MM.1S (cell line): ENCODE measurements around the gene ITGB2.

Experiments
- DNase-seq: peaks from one replicate; pipeline ENCODE4 v3.0.0-alpha.2; 2015
- H2AFZ ChIP-seq: fragments of 300-600 bp; sonication (generic); 2 replicates; pipeline ENCODE4 v1.6.0; 2016; ENCODE audit warnings: antibody characterized with exemption, low read length
- H3F3A ChIP-seq: fragments of 300-600 bp; sonication (generic); 2 replicates; pipeline ENCODE4 v1.6.1; 2016; ENCODE audit warnings: mild to moderate bottlenecking, antibody characterized with exemption, low read length, moderate library complexity, mixed read lengths; ENCODE audit not compliant: insufficient read depth
- H3K27ac ChIP-seq: fragments of 300-600 bp; sonication (generic); 2 replicates; pipeline ENCODE4 v1.5.1; 2016; ENCODE audit warnings: mild to moderate bottlenecking, low read length
- H3K27me3 ChIP-seq: fragments of 300-600 bp; sonication (generic); replicated peaks from 2 replicates; pipeline ENCODE4 v1.6.0; 2016; ENCODE audit warnings: low read length; ENCODE audit not compliant: insufficient read depth
- H3K36me3 ChIP-seq: fragments of 300-600 bp; sonication (generic); replicated peaks from 2 replicates; pipeline ENCODE4 v1.6.1; 2016; ENCODE audit warnings: mild to moderate bottlenecking, low read length, mixed read lengths; ENCODE audit not compliant: insufficient read depth
- H3K4me1 ChIP-seq: fragments of 300-600 bp; sonication (generic); 2 replicates; pipeline ENCODE4 v1.6.1; 2016; ENCODE audit warnings: low read length, mixed read lengths
- H3K4me2 ChIP-seq: fragments of 300-600 bp; sonication (generic); 2 replicates; pipeline ENCODE4 v1.6.0; 2016; ENCODE audit warnings: low read depth, low read length
- H3K4me3 ChIP-seq: fragments of 300-600 bp; sonication (generic); 2 replicates; pipeline ENCODE4 v1.5.1; 2016; ENCODE audit warnings: low read length, mixed read lengths
- H3K79me2 ChIP-seq: fragments of 300-600 bp; sonication (generic); 2 replicates; pipeline ENCODE4 v1.6.1; 2016; ENCODE audit warnings: mixed run types, low read length, mixed read lengths
- H3K9ac ChIP-seq: fragments of 300-600 bp; sonication (generic); 2 replicates; pipeline ENCODE4 v1.6.1; 2016; ENCODE audit warnings: low read length, mixed read lengths
- H3K9me2 ChIP-seq: fragments of 300-600 bp; sonication (generic); replicated peaks from 2 replicates; pipeline ENCODE4 v1.6.1; 2016; ENCODE audit warnings: mild to moderate bottlenecking, low read length, mixed read lengths; ENCODE audit not compliant: insufficient read depth
- H3K9me3 ChIP-seq: fragments of 300-600 bp; sonication (generic); replicated peaks from 2 replicates; pipeline ENCODE4 v1.6.1; 2016; ENCODE audit warnings: mild to moderate bottlenecking, low read length, mixed read lengths; ENCODE audit not compliant: insufficient read depth
- H4K20me1 ChIP-seq: fragments of 300-600 bp; sonication (generic); 2 replicates; pipeline ENCODE4 v1.6.1; 2016; ENCODE audit warnings: mild to moderate bottlenecking, low read length, moderate library complexity, mixed read lengths; ENCODE audit not compliant: insufficient read depth
- CTCF ChIP-seq: fragments of 300-600 bp; sonication (generic); IDR thresholded peaks from 2 replicates; pipeline ENCODE4 v1.5.1; 2016; ENCODE audit warnings: antibody characterized with exemption, low read length, mixed read lengths
- EZH2 ChIP-seq: fragments of 300-600 bp; sonication (generic); optimal IDR thresholded peaks from 2 replicates; pipeline ENCODE3; 2017; ENCODE audit warnings: low read depth, mild to moderate bottlenecking, antibody characterized with exemption, low read length, mixed read lengths
- EZH2phosphoT487 ChIP-seq: fragments of 300-600 bp; sonication (generic); IDR thresholded peaks from 2 replicates; pipeline ENCODE4 v1.6.1; 2018; ENCODE audit warnings: antibody characterized with exemption, low read length

ITGB2 gene

GRCh38 chr21:44949161-44949778 lies 28.6 kb upstream of the ITGB2 start:
- no peak for TF ChIP-seq EZH2phosphoT487
- TF ChIP-seq EZH2 = no peak
- no peak for TF ChIP-seq CTCF
- Histone ChIP-seq H3F3A (no peaks in the 10 kb centered on the region), H3K4me3 (no peak overlapping the region), H3K9me3 (no peaks in the 10 kb centered on the region), H3K27ac (no peak overlapping the region), H2AFZ (no peak overlapping the region), H3K9ac (no peak overlapping the region), H3K79me2 (peaks cover 80% of the 10 kb centered on the region), H3K9me2 (no peaks in the 10 kb centered on the region), H3K36me3 (no peaks in the 10 kb centered on the region), H3K4me1 (no peaks in the 10 kb centered on the region), H3K27me3 (no peaks in the 10 kb centered on the region), H4K20me1 (peaks cover 10% of the 10 kb centered on the region), H3K4me2 (no peak overlapping the region)
- DNase-seq = no peak

GRCh38 chr21:44948426-44949120 lies 27.9 kb upstream of the ITGB2 start:
- Histone ChIP-seq H3K9ac (no peak overlapping the region), H3K27me3 (no peaks in the 10 kb centered on the region), H3K36me3 (0 out of 2 replicates have a peak, but pooled peaks cover 5% of the 10 kb centered on the region), H3K4me1 (no peaks in the 10 kb centered on the region), H3F3A (no peaks in the 10 kb centered on the region), H3K9me3 (no peaks in the 10 kb centered on the region), H3K9me2 (no peaks in the 10 kb centered on the region), H3K4me3 (no peak overlapping the region), H3K79me2 (peaks cover 80% of the 10 kb centered on the region), H3K4me2 (no peak overlapping the region), H2AFZ (no peak overlapping the region), H3K27ac (no peak overlapping the region), H4K20me1 (peaks cover 10% of the 10 kb centered on the region)
- DNase-seq = no peak
- TF ChIP-seq EZH2 (no peak), EZH2phosphoT487 (no peak), CTCF (no peak)

GRCh38 chr21:44947930-44948331 lies 27.2 kb upstream of the ITGB2 start:
- H3K4me3 ChIP-seq = no peak overlapping the region
- TF ChIP-seq CTCF = no peak
- TF ChIP-seq EZH2 = no peak
- TF ChIP-seq EZH2phosphoT487 = no peak
- DNase-seq = no peak
- H4K20me1 ChIP-seq = peaks cover 10% of the 10 kb centered on the region
- no peak overlapping the region for H2AFZ ChIP-seq
- no peak overlapping the region for H3K27ac ChIP-seq
- H3K36me3 ChIP-seq = 0 out of 2 replicates have a peak, but pooled peaks cover 5% of the 10 kb centered on the region
- H3K9me2 ChIP-seq = no peaks in the 10 kb centered on the region
- H3K79me2 ChIP-seq = peaks cover 80% of the 10 kb centered on the region
- no peaks in the 10 kb centered on the region for H3F3A ChIP-seq
- no peaks in the 10 kb centered on the region for H3K4me1 ChIP-seq
- H3K9ac ChIP-seq = no peak overlapping the region
- no peaks in the 10 kb centered on the region for H3K9me3 ChIP-seq
- no peak overlapping the region for H3K4me2 ChIP-seq
- no peaks in the 10 kb centered on the region for H3K27me3 ChIP-seq
